GM18498 (cell line): ENCODE results near the gene GADD45B.
"Not testable (repeated sequence)": the region's sequence is repeated elsewhere in the genome, so short reads cannot be mapped to it uniquely, and the experiment has no call there.

Experiments
- ATAC-seq: cut with Tn5 transposase; IDR thresholded peaks from one replicate; pipeline ENCODE4 v1.9.1; 2021; ENCODE audit warnings: mild to moderate bottlenecking, moderate library complexity; ENCODE audit not compliant: unreplicated experiment

The GADD45B gene

GRCh38 chr19:2443785-2444182, 32.1 kb upstream of the GADD45B start:
- ATAC-seq = no peak

GRCh38 chr19:2444251-2445002, 31.5 kb upstream of the GADD45B start:
- no peak for ATAC-seq

GRCh38 chr19:2446381-2446780, 29.5 kb upstream of the GADD45B start:
- no peak for ATAC-seq

- no peak for ATAC-seq
Measured at GRCh38 chr19:2449019-2449418, 26.9 kb upstream of the GADD45B start.

GRCh38 chr19:2451138-2451537, 24.8 kb upstream of the GADD45B start:
- no peak for ATAC-seq

- ATAC-seq = no peak
Measured at GRCh38 chr19:2451741-2452140, 24.2 kb upstream of the GADD45B start.

GRCh38 chr19:2453431-2454025, 22.4 kb upstream of the GADD45B start:
- ATAC-seq = no peak

- no peak for ATAC-seq
Measured at GRCh38 chr19:2454199-2454961, 21.5 kb upstream of the GADD45B start.

- ATAC-seq = no peak
Measured at GRCh38 chr19:2454962-2455850, 20.7 kb upstream of the GADD45B start.

GRCh38 chr19:2455851-2456570, 19.9 kb upstream of the GADD45B start:
- peak; percentile 35 for ATAC-seq

GRCh38 chr19:2457394-2458037, 18.4 kb upstream of the GADD45B start:
- no peak for ATAC-seq

- ATAC-seq = no peak
Measured at GRCh38 chr19:2458054-2458453, 17.9 kb upstream of the GADD45B start.

GRCh38 chr19:2458776-2459175, 17.2 kb upstream of the GADD45B start:
- ATAC-seq = not testable (repeated sequence)

GRCh38 chr19:2460245-2460644, 15.7 kb upstream of the GADD45B start:
- ATAC-seq = no peak

- ATAC-seq = no peak
Measured at GRCh38 chr19:2461751-2462634, 13.9 kb upstream of the GADD45B start.

- no peak for ATAC-seq
Measured at GRCh38 chr19:2462635-2463421, 13.1 kb upstream of the GADD45B start.

- not testable (repeated sequence) for ATAC-seq
Measured at GRCh38 chr19:2463694-2464093, 12.2 kb upstream of the GADD45B start.

- no peak for ATAC-seq
Measured at GRCh38 chr19:2464389-2464788, 11.5 kb upstream of the GADD45B start.
